HepG2 (cell line): ENCODE results near the gene HBEGF. TPM values are rescaled to one million over a fixed set of nuclear protein-coding genes. Genes with fewer than 3 reads are reported as not detected.

Experiments used
- ATAC-seq: fragments of 200-7000 bp; cut with Tn5 transposase; 3 replicates; pipeline ENCODE4 v1.9.1; 2020; ENCODE audit warnings: mild to moderate bottlenecking, moderate library complexity
- BruUV-seq: library from RNA; stranded (reverse); fragments of 400-500 nt; replicated peaks from 2 replicates; lab custom pipeline; 2021; lab: Mats Ljungman, UMichigan
- CTCF ChIA-PET: fragments of 300-600 bp; formaldehyde crosslinking; extraction: SDS; loops from one replicate; lab custom pipeline; 2021; ENCODE audit warnings: low total read pairs, inconsistent platforms, low intra/inter-chr PET ratio; lab: Yijun Ruan, JAX
- POLR2A ChIA-PET: fragments of 350-600 bp; sonication (Branson Sonifier 250); formaldehyde crosslinking; loops from one replicate; lab custom pipeline; 2020; ENCODE audit warnings: antibody characterized with exemption, inconsistent platforms; lab: Yijun Ruan, JAX
- DNase-seq: peaks from one replicate; pipeline ENCODE4 v3.0.0-alpha.2; 2015; ENCODE audit warnings: low spot score
- FAIRE-seq: peaks from 3 replicates; lab custom pipeline; 2011; peaks lifted over from hg19 to GRCh38; lab: Jason Lieb, UNC
- H2AFZ ChIP-seq: one replicate; pipeline ENCODE4 v1.6.1; 2011; ENCODE audit warnings: low read length, inconsistent platforms
- H3K27ac ChIP-seq: fragments of 300-600 bp; 3 replicates; pipeline ENCODE4 v1.8.0; 2011; ENCODE audit warnings: mixed run types, mild to moderate bottlenecking, mixed read lengths, low read length, inconsistent platforms; ENCODE audit not compliant: insufficient read depth; ENCODE audit errors: extremely low read length
- H3K27me3 ChIP-seq, 2 experiments: fragments of 200-600 bp in 1 of 2; 2 replicates in 1 of 2; 3 replicates in 1 of 2; pipeline versions ENCODE4 v1.6.0 to v1.8.0; 2011; ENCODE audit warnings: low read length in 2 of 2, mild to moderate bottlenecking in 2 of 2, moderate library complexity in 2 of 2, inconsistent platforms in 1 of 2; ENCODE audit not compliant: insufficient read depth in 2 of 2, control insufficient read depth in 1 of 2
- H3K36me3 ChIP-seq, 2 experiments: fragments of 200-600 bp in 1 of 2; replicated peaks in 1 of 2; 2 replicates in 1 of 2; 3 replicates in 1 of 2; pipeline versions ENCODE4 v1.5.1 to v1.8.0; 2011; ENCODE audit warnings: low read length in 2 of 2, inconsistent platforms in 1 of 2; ENCODE audit not compliant: insufficient read depth in 2 of 2, control insufficient read depth in 1 of 2
- H3K4me1 ChIP-seq: 2 replicates; pipeline ENCODE4 v1.5.1; 2012; ENCODE audit warnings: low read length, inconsistent platforms; ENCODE audit not compliant: insufficient read depth
- H3K4me2 ChIP-seq: 2 replicates; pipeline ENCODE4 v1.6.0; 2011; ENCODE audit warnings: low read depth, low read length, inconsistent platforms
- H3K4me3 ChIP-seq, 3 experiments: fragments of 200-600 bp in 1 of 3; sonication (generic), shearing (Covaris generic) in 1 of 3; replicated peaks in 1 of 3; 2 replicates each; pipeline ENCODE4 v1.5.1; 2011 to 2016; ENCODE audit warnings: low read length in 3 of 3, inconsistent platforms in 2 of 3, low read depth in 2 of 3, mild to moderate bottlenecking in 2 of 3, control low read depth in 1 of 3, mixed read lengths in 1 of 3; ENCODE audit not compliant: insufficient read depth in 1 of 3
- H3K79me2 ChIP-seq: one replicate; pipeline ENCODE4 v1.6.1; 2011; ENCODE audit warnings: low read length, inconsistent platforms; ENCODE audit not compliant: insufficient read depth
- H3K9ac ChIP-seq: 2 replicates; pipeline ENCODE4 v1.6.0; 2011; ENCODE audit warnings: mild to moderate bottlenecking, low read depth, low read length, inconsistent platforms; ENCODE audit not compliant: insufficient read depth
- H3K9me3 ChIP-seq: 2 replicates; pipeline ENCODE4 v1.5.1; 2012; ENCODE audit warnings: mild to moderate bottlenecking, low read length
- H4K20me1 ChIP-seq: 2 replicates; pipeline ENCODE4 v1.6.0; 2011; ENCODE audit warnings: inconsistent platforms, mild to moderate bottlenecking, low read length, moderate library complexity; ENCODE audit not compliant: insufficient read depth
- CBX2 ChIP-seq, 2 experiments: fragments of 200-600 bp in 1 of 2; sonication (generic); formaldehyde crosslinking in 1 of 2; IDR thresholded peaks; 2 replicates each; pipeline versions ENCODE4 v1.7.0 to v1.8.1; 2018 to 2022; ENCODE audit warnings: low read depth in 2 of 2, low read length in 1 of 2, mild to moderate bottlenecking in 1 of 2, missing genetic modification reagents in 1 of 2
- FOXJ3 ChIP-seq: sonication (generic); formaldehyde crosslinking; IDR thresholded peaks from 2 replicates; pipeline ENCODE4 v1.4.0; 2020; ENCODE audit warnings: missing genetic modification reagents, mild to moderate bottlenecking, borderline replicate concordance
- JDP2 ChIP-seq: sonication (generic); formaldehyde crosslinking; IDR thresholded peaks from 2 replicates; pipeline ENCODE4 v1.8.1; 2022; ENCODE audit warnings: missing genetic modification reagents, borderline replicate concordance
- MED8 ChIP-seq: sonication (generic); formaldehyde crosslinking; IDR thresholded peaks from 2 replicates; pipeline ENCODE4 v1.8.1; 2023; ENCODE audit warnings: mild to moderate bottlenecking, missing genetic modification reagents; ENCODE audit not compliant: insufficient replicate concordance
- RBAK ChIP-seq: sonication (generic); formaldehyde crosslinking; IDR thresholded peaks from 2 replicates; pipeline ENCODE4 v1.5.1; 2020; ENCODE audit warnings: mild to moderate bottlenecking, missing genetic modification reagents
- RFXAP ChIP-seq: sonication (generic); formaldehyde crosslinking; IDR thresholded peaks from 2 replicates; pipeline ENCODE4 v1.4.0; 2020; ENCODE audit warnings: missing genetic modification reagents, borderline replicate concordance
- TCF7L2 ChIP-seq: IDR thresholded peaks from 2 replicates; pipeline ENCODE4 v1.6.1; 2011; ENCODE audit warnings: mild to moderate bottlenecking, low read depth, low read length, moderate library complexity
- ZBTB20 ChIP-seq: sonication (generic); formaldehyde crosslinking; IDR thresholded peaks from 2 replicates; pipeline ENCODE4 v1.8.1; 2023; ENCODE audit warnings: missing genetic modification reagents, low read depth, mild to moderate bottlenecking, borderline replicate concordance
- ZFX ChIP-seq: sonication (generic); formaldehyde crosslinking; IDR thresholded peaks from 2 replicates; pipeline ENCODE4 v1.4.0; 2020; ENCODE audit warnings: mild to moderate bottlenecking, low read depth, missing genetic modification reagents, moderate library complexity
- ZNF20 ChIP-seq: sonication (generic); formaldehyde crosslinking; IDR thresholded peaks from 2 replicates; pipeline ENCODE4 v1.4.0; 2020; ENCODE audit warnings: mild to moderate bottlenecking, moderate library complexity, missing genetic modification reagents
- ZNF207 ChIP-seq: fragments of 450-650 bp; IDR thresholded peaks from 2 replicates; pipeline ENCODE4 v1.6.1; 2016; ENCODE audit warnings: antibody characterized with exemption, borderline replicate concordance
- ZNF263 ChIP-seq: sonication (generic); formaldehyde crosslinking; IDR thresholded peaks from 2 replicates; pipeline ENCODE4 v1.4.0; 2020; ENCODE audit warnings: missing genetic modification reagents
- ZNF569 ChIP-seq: sonication (generic); formaldehyde crosslinking; IDR thresholded peaks from 2 replicates; pipeline ENCODE4 v1.5.0; 2020; ENCODE audit warnings: mild to moderate bottlenecking, missing genetic modification reagents, moderate library complexity, borderline replicate concordance
- WGBS: methylation state at CpG from one replicate; pipeline ENCODE4 v1.1.6; 2017; ENCODE audit warnings: low lambda C conversion rate; 5-methylcytosine and 5-hydroxymethylcytosine counted together
- in situ Hi-C: cut with HindIII; loops from 2 replicates; pipeline ENCODE4 v1.10.0; 2017; ENCODE audit warnings: low pct_unique_long_range_greater_than_20kb; ENCODE audit not compliant: extremely low pct_ligation_motif_present
- intact Hi-C: fragments of 100-400 bp; cut with micrococcal nuclease; formaldehyde crosslinking; loops from one replicate; pipeline ENCODE4 v1.10.0; 2022; ENCODE audit not compliant: unreplicated experiment
- polyA plus RNA-seq, 8 experiments: library from polyadenylated mRNA; depleted of rRNA in 3 of 8; stranded (reverse) in 7 of 8; unstranded in 1 of 8; fragments of >200 nt; fragmentation: Illumina TruSeq in 4 of 8; extraction: Trizol in 4 of 8; gene quantifications; 2 replicates each; pipeline versions ENCODE4 v1.2.1 to v1.2.3, GENCODE V29; 2011 to 2016; ENCODE audit warnings: low read depth in 4 of 8, missing spikeins in 1 of 8, mixed read lengths in 1 of 8; ENCODE audit not compliant: insufficient read depth in 1 of 8
- total RNA-seq, 5 experiments: library from RNA; depleted of rRNA; stranded (reverse); fragments of >200 nt; fragmentation: Illumina TruSeq; extraction: Trizol; gene quantifications; 2 replicates each; pipeline ENCODE4 v1.2.3, GENCODE V29; 2016; ENCODE audit warnings: low read depth in 1 of 5
- TF ChIP-seq, protein P1 (sequence below): fragments of 450-650 bp; IDR thresholded peaks from 2 replicates; pipeline ENCODE4 v1.6.1; 2016
- TF ChIP-seq, protein P2 (sequence below): sonication (generic); formaldehyde crosslinking; IDR thresholded peaks from 2 replicates; pipeline ENCODE4 v1.9.0; 2021; ENCODE audit warnings: missing genetic modification reagents, borderline replicate concordance
- TF ChIP-seq, protein P3 (sequence below): sonication (generic); formaldehyde crosslinking; IDR thresholded peaks from 2 replicates; pipeline ENCODE4 v1.5.1; 2020; ENCODE audit warnings: mild to moderate bottlenecking, missing genetic modification reagents, borderline replicate concordance
- TF ChIP-seq, protein P4 (sequence below): sonication (generic); formaldehyde crosslinking; IDR thresholded peaks from 2 replicates; pipeline ENCODE4 v1.4.0; 2020; ENCODE audit warnings: mild to moderate bottlenecking, missing genetic modification reagents, borderline replicate concordance

Gene HBEGF
- total and polyA plus RNA-seq, 2 of the 13 experiments (the other 11 are each of a cell fraction or from before 2014, with no cell fraction given), result 1.7 to 5.0 TPM

DNA sequence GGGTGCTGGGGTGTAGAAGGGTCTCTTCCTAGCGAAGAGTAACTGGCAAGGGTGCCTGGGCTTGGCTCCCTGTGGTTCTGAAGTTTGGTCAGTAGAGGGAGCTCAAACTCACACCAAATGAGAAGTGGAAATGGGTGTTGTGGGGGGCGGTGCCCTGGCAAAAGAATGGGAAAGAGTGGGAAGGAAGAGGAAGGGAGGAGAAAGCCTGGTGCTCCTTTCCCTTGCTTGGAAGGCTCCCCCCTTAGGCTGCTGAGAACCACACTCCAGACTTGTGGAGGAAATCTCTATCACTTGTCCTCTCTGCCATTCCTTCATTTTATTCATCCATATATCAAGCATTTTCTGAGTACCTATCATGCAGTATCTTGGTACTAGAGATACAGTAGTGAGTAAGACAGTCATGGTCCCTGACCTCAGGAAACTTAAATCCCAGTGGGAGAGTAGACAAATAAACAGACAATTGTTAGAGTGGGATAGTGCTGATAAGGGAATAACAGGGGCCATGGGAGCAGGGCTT is 26.6 kb upstream of the HBEGF start:
- CTCF ChIA-PET, result interaction anchor here (1.9 kb wide), 1 partner anchor 361 kb away, joined by 4 read pairs; no protein-coding TSS in a partner anchor
- no peak overlapping the region for H3K9ac ChIP-seq
- H3K27me3 ChIP-seq, result no peaks in the 10 kb centered on the region
- H3K4me2 ChIP-seq, result peak overlapping the region; percentile 43
- peak; percentile 65 for DNase-seq
- no peaks in the 10 kb centered on the region for H3K79me2 ChIP-seq
- no TSS peak for BruUV-seq
- in situ Hi-C loops, result no loop called here
- FAIRE-seq, result peak; percentile 77
- H3K27ac ChIP-seq, result no peak overlapping the region
- no peak overlapping the region for H3K4me3 ChIP-seq
- no peaks in the 10 kb centered on the region for H3K9me3 ChIP-seq
- 25% methylated on average over 2 of the region's 2 CpGs for WGBS
- no peaks in the 10 kb centered on the region for H3K36me3 ChIP-seq
- no peak overlapping the region for H2AFZ ChIP-seq
- H4K20me1 ChIP-seq, result no peaks in the 10 kb centered on the region
- peak; percentile 86 for ATAC-seq
- H3K4me1 ChIP-seq, result peaks cover 24% of the 10 kb centered on the region
- intact Hi-C loops, result loop anchor here (10.0 kb wide), 1 partner anchor 122 kb away; no protein-coding TSS in a partner anchor
- POLR2A ChIA-PET, result interaction anchor here (0.9 kb wide), 1 partner anchor 28 kb away, joined by 4 read pairs; the partner anchor contains the start of gene ANKHD1
- TF ChIP-seq JDP2 (CRISPR knock-in tag) (no peak), ZNF569 (no peak), FOXJ3 (CRISPR knock-in tag) (no peak), ZNF207 (no peak), MED8 (CRISPR knock-in tag) (no peak), ZNF263 (0 out of 2 replicates have a peak, but pooled peaks have one; percentile 28), RFXAP (no peak), CBX2 (IDR thresholded peaks at IDR 0.05; ENCODE audit: low read depth, low read length) (no peak), CBX2 (CRISPR knock-in tag; IDR thresholded peaks at IDR 0.05; ENCODE audit: low read depth) (no peak), ZBTB20 (CRISPR knock-in tag) (no peak), TCF7L2 (no peak), ZFX (CRISPR knock-in tag) (no peak), ZNF20 (CRISPR knock-in tag) (no peak), RBAK (CRISPR knock-in tag) (no peak)
- TF ChIP-seq, protein P1, sequence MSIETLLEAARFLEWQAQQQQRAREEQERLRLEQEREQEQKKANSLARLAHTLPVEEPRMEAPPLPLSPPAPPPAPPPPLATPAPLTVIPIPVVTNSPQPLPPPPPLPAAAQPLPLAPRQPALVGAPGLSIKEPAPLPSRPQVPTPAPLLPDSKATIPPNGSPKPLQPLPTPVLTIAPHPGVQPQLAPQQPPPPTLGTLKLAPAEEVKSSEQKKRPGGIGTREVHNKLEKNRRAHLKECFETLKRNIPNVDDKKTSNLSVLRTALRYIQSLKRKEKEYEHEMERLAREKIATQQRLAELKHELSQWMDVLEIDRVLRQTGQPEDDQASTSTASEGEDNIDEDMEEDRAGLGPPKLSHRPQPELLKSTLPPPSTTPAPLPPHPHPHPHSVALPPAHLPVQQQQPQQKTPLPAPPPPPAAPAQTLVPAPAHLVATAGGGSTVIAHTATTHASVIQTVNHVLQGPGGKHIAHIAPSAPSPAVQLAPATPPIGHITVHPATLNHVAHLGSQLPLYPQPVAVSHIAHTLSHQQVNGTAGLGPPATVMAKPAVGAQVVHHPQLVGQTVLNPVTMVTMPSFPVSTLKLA, result no peak
- TF ChIP-seq, protein P2, sequence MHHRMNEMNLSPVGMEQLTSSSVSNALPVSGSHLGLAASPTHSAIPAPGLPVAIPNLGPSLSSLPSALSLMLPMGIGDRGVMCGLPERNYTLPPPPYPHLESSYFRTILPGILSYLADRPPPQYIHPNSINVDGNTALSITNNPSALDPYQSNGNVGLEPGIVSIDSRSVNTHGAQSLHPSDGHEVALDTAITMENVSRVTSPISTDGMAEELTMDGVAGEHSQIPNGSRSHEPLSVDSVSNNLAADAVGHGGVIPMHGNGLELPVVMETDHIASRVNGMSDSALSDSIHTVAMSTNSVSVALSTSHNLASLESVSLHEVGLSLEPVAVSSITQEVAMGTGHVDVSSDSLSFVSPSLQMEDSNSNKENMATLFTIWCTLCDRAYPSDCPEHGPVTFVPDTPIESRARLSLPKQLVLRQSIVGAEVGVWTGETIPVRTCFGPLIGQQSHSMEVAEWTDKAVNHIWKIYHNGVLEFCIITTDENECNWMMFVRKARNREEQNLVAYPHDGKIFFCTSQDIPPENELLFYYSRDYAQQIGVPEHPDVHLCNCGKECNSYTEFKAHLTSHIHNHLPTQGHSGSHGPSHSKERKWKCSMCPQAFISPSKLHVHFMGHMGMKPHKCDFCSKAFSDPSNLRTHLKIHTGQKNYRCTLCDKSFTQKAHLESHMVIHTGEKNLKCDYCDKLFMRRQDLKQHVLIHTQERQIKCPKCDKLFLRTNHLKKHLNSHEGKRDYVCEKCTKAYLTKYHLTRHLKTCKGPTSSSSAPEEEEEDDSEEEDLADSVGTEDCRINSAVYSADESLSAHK (CRISPR knock-in tag), result no peak
- TF ChIP-seq, protein P3, sequence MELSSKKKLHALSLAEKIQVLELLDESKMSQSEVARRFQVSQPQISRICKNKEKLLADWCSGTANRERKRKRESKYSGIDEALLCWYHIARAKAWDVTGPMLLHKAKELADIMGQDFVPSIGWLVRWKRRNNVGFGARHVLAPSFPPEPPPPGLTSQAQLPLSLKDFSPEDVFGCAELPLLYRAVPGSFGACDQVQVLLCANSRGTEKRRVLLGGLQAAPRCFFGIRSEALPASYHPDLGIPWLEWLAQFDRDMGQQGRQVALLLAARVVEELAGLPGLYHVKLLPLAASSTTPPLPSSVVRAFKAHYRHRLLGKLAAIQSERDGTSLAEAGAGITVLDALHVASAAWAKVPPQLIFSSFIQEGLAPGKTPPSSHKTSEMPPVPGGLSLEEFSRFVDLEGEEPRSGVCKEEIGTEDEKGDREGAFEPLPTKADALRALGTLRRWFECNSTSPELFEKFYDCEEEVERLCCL (CRISPR knock-in tag), result no peak
- TF ChIP-seq, protein P4, sequence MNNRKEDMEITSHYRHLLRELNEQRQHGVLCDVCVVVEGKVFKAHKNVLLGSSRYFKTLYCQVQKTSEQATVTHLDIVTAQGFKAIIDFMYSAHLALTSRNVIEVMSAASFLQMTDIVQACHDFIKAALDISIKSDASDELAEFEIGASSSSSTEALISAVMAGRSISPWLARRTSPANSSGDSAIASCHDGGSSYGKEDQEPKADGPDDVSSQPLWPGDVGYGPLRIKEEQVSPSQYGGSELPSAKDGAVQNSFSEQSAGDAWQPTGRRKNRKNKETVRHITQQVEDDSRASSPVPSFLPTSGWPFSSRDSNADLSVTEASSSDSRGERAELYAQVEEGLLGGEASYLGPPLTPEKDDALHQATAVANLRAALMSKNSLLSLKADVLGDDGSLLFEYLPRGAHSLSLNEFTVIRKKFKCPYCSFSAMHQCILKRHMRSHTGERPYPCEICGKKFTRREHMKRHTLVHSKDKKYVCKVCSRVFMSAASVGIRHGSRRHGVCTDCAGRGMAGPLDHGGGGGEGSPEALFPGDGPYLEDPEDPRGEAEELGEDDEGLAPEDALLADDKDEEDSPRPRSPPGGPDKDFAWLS (CRISPR knock-in tag), result no peak
